BE2C (cell line): ENCODE data around the gene PITPNM3.

Source experiments
- DNase-seq: peaks from one replicate; pipeline ENCODE4 v3.0.0-alpha.2; 2020
- H3K27me3 ChIP-seq: fragments of 250-450 bp; sonication (Bioruptor Pico); 2 replicates; pipeline ENCODE4 v1.5.1; 2020; ENCODE audit warnings: mild to moderate bottlenecking
- H3K36me3 ChIP-seq: fragments of 250-450 bp; sonication (Bioruptor Pico); 2 replicates; pipeline ENCODE4 v1.5.1; 2020; ENCODE audit warnings: mild to moderate bottlenecking
- H3K4me1 ChIP-seq: fragments of 250-450 bp; sonication (Bioruptor Pico); 2 replicates; pipeline ENCODE4 v1.5.1; 2020
- H3K4me3 ChIP-seq: 2 replicates; pipeline ENCODE4 v1.5.1; 2011; ENCODE audit warnings: low read depth, low read length
- H3K9me3 ChIP-seq: fragments of 250-450 bp; sonication (Bioruptor Pico); 2 replicates; pipeline ENCODE4 v1.5.1; 2020
- CTCF ChIP-seq: IDR thresholded peaks from 2 replicates; pipeline ENCODE4 v1.5.1; 2012; ENCODE audit warnings: mild to moderate bottlenecking, low read depth, low read length

The PITPNM3 gene

DNA sequence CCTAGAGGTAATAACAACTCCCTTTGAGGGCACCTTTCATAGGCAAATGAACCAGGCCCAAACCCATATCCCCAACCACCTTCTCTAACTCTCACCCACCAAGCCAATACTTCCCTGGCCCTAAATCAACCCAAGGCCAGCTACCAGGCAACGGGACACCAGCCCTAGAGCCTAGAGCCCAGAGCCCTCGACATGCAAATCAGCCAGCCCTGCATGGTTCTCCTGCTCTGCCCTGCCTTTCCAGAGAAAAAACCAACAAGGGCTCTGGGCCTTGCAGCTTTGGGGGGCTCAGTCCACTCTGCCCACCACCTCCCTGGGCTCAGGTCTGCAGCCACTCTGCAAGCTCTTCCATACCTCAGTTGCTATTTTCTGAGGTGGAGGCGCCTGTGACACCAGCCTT, 55.0 kb downstream of the PITPNM3 start:
- no peak for TF ChIP-seq CTCF
- no peaks in the 10 kb centered on the region for H3K27me3 ChIP-seq
- no peaks in the 10 kb centered on the region for H3K9me3 ChIP-seq
- no peaks in the 10 kb centered on the region for H3K4me1 ChIP-seq
- H3K4me3 ChIP-seq = no peak overlapping the region
- no peak for DNase-seq
- no peaks in the 10 kb centered on the region for H3K36me3 ChIP-seq

DNA sequence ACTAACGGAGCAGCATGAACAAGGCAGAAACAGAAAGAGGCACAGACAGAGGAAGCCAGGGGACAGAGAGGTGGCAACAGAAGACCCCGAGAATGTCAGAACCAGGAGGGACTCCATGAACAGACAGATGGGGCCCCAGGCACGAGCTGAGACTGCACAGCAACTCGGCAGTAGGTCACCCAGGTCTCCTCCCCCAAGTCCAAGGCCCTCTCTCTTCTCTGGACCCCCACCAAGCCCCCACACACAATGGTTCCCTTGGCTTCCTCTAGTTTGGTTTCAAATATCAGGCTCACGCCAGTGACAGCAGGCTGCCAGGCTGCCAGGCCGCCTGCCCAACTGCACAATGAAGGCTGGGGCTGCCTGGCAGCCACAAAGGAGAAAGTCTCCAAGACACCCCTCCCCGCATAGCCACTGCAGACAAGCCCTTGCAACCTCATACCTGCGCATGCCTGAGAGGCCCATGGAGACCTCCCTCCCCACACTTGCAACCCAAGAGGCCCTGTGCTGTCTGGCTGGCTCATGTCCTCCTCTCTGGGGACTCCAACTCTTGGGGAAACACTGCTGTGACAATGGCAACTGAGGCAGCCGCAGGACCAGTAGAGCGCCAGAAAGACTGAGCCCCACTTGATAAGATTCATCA, 57.3 kb downstream of the PITPNM3 start:
- Histone ChIP-seq H3K4me3 (no peak overlapping the region), H3K9me3 (no peaks in the 10 kb centered on the region), H3K4me1 (no peaks in the 10 kb centered on the region), H3K36me3 (no peaks in the 10 kb centered on the region), H3K27me3 (no peaks in the 10 kb centered on the region)
- no peak for DNase-seq
- no peak for TF ChIP-seq CTCF

DNA sequence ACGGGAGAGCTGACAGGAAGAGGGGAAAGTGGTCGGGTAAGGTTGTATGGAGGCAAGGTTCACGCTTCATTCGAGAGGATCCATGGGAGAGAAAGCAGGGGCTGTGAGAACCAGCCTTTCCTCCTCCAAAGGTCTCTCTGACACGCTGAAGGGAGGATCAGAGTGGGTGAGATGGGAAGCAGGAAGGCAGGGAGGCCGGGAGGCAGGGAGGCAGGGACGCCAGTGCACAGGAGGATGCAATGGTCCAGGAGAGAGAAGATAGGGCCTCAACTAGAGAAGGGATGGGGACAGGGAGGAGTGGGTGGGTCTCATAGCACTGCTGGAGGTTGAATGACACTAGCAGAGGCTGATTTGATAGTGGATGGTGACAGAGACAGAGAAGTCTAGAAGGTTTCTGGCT, 58.0 kb downstream of the PITPNM3 start:
- DNase-seq = no peak
- Histone ChIP-seq H3K36me3 (no peaks in the 10 kb centered on the region), H3K4me1 (no peaks in the 10 kb centered on the region), H3K27me3 (no peaks in the 10 kb centered on the region), H3K9me3 (no peaks in the 10 kb centered on the region), H3K4me3 (no peak overlapping the region)
- TF ChIP-seq CTCF = no peak

DNA sequence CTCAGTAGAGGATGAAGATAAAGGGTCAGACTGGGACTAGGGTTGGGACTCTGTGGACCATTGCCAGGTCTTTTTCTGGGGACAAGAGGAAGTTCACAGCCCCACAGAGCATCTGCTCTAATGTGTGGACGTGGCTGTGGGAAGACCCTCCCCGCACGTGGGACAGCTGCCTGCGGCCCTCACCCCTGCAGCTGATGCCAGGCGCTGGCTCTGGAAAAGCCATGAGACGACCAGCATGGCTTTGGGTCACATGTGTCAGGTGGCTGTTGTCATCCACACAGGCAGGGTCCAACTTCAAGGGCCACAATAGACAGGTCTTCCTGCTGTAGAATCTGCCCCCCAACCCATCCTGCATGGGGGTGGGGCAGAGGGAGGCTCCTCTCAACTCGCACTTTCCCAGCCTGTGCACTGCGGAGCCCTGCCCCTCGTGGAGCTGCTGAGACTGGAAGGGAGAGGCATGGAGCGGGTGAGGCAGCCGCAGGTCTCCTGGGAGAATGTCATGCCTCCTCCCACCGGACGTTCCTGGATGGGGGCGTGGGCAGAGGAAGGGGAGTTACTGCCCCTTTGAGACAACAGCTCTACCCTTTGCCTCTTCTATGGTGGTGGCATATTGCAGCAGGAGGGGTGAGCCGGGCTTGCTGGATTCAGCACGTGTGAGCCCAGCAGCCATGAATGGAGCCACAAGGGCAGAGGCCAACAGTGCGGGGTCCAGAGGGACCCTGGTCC, 58.7 kb downstream of the PITPNM3 start:
- H3K36me3 ChIP-seq = no peaks in the 10 kb centered on the region
- no peak for TF ChIP-seq CTCF
- H3K9me3 ChIP-seq = no peaks in the 10 kb centered on the region
- no peak overlapping the region for H3K4me3 ChIP-seq
- DNase-seq = no peak
- H3K4me1 ChIP-seq = no peaks in the 10 kb centered on the region
- no peaks in the 10 kb centered on the region for H3K27me3 ChIP-seq

DNA sequence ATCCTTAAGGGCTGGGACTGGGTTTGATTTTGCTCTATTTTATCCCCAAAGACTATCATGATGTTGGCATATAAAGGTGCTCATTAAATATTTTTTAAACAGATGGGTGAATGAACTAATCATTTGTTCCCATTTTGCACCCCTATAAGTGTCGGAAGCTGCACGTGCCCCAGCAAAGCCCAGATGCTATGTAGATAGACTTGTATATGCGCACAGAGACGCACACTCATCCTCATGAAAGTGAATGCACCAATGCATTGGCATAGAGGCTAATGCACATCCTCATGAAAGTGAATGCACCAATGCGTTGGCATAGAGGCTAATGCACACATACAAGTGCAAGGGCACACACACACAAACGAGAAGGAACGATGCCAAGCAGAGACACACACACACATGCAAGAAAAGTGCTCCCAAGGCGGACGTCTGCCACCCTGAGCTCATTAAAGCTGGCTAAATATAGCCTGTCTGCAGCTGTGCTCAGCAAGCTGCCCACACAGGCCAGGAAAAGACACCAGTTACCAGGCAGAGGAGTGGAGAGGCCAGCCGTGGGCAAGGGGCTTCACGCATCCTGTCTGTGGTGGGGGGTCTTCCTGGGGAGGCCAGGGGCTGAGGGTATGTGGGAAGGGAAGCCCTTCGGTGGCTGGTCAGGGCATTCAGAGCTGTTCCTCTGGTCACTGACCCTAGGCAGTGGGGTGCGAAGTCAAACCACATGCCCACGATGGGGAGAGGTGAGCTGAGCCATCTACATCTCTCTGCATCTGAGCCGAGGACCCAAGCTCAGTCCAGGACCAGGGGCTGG, 59.5 kb downstream of the PITPNM3 start:
- TF ChIP-seq CTCF = no peak
- no peaks in the 10 kb centered on the region for H3K4me1 ChIP-seq
- no peak overlapping the region for H3K4me3 ChIP-seq
- H3K27me3 ChIP-seq = no peaks in the 10 kb centered on the region
- no peaks in the 10 kb centered on the region for H3K9me3 ChIP-seq
- DNase-seq = no peak
- no peaks in the 10 kb centered on the region for H3K36me3 ChIP-seq

DNA sequence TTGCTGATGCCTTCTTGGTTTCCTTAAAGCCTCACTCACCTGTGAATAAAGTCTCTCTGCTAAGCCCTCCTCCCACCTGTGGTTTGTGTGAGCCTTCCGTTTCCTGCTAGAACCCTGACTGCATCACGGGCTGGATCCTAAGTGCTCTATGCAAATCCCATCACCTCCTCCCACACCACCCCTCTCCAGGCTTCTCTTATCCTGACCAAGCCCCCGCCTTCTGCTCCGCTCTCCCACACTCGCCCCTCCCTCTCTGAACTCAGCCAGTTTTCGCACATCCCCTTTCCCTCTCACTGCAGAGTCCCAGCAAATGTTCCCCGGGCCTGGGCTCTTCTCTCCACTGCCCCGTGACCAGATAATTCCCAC, 60.3 kb downstream of the PITPNM3 start:
- no peaks in the 10 kb centered on the region for H3K4me1 ChIP-seq
- TF ChIP-seq CTCF = no peak
- DNase-seq = no peak
- H3K4me3 ChIP-seq = no peak overlapping the region
- no peaks in the 10 kb centered on the region for H3K9me3 ChIP-seq
- no peaks in the 10 kb centered on the region for H3K27me3 ChIP-seq
- no peaks in the 10 kb centered on the region for H3K36me3 ChIP-seq
